NCI-H1092 treated with DMSO at 0.1 percent for 48 hours (cell line): ENCODE results near the gene TPPP.
A peak's percentile ranks its signal among the peaks of the same experiment; 100 is the strongest.
"Not testable (repeated sequence)": the region's sequence is repeated elsewhere in the genome, so short reads cannot be mapped to it uniquely, and the experiment has no call there.

ENCODE experiments used
- DNase-seq: peaks from one replicate; lab custom pipeline; 2025; lab: John Stamatoyannopoulos, UW

TPPP gene

GRCh38 chr5:693271-694041 is at the start of gene TPPP:
Gene TPPP, minus strand, starts transcription at chr5:693352. Its CDS starts 15,292 bp downstream, at chr5:678060.
- peak; percentile 74 for DNase-seq

GRCh38 chr5:742276-742675 is 49.1 kb upstream of the TPPP start:
- DNase-seq = not testable (repeated sequence)

GRCh38 chr5:734145-734544 is 41.0 kb upstream of the TPPP start:
- not testable (repeated sequence) for DNase-seq

GRCh38 chr5:732754-733454 is 39.8 kb upstream of the TPPP start:
- DNase-seq = not testable (repeated sequence)

- not testable (repeated sequence) for DNase-seq
These were observed 36.1 kb upstream of the TPPP start for GRCh38 chr5:729225-729624.

- DNase-seq = not testable (repeated sequence)
These were observed 33.9 kb upstream of the TPPP start for GRCh38 chr5:727087-727486.

GRCh38 chr5:723865-724264 is 30.7 kb upstream of the TPPP start:
- DNase-seq = not testable (repeated sequence)

- DNase-seq = not testable (repeated sequence)
These were observed 30.2 kb upstream of the TPPP start for GRCh38 chr5:723309-723708.

- not testable (repeated sequence) for DNase-seq
These were observed 26.2 kb upstream of the TPPP start for GRCh38 chr5:719379-719778.

GRCh38 chr5:717143-717542 is 24.0 kb upstream of the TPPP start:
- no peak for DNase-seq

- DNase-seq = not testable (repeated sequence)
These were observed 23.6 kb upstream of the TPPP start for GRCh38 chr5:716740-717139.

- not testable (repeated sequence) for DNase-seq
These were observed 22.5 kb upstream of the TPPP start for GRCh38 chr5:715636-716035.

GRCh38 chr5:714215-715118 is 21.3 kb upstream of the TPPP start:
- DNase-seq = not testable (repeated sequence)

- not testable (repeated sequence) for DNase-seq
These were observed 20.5 kb upstream of the TPPP start for GRCh38 chr5:713686-714085.

- not testable (repeated sequence) for DNase-seq
These were observed 15.8 kb upstream of the TPPP start for GRCh38 chr5:708848-709517.

GRCh38 chr5:708374-708773 is 15.2 kb upstream of the TPPP start:
- not testable (repeated sequence) for DNase-seq

- not testable (repeated sequence) for DNase-seq
These were observed 13.0 kb upstream of the TPPP start for GRCh38 chr5:706127-706526.

- DNase-seq = not testable (repeated sequence)
These were observed 3.9 kb upstream of the TPPP start for GRCh38 chr5:696753-697702.

- DNase-seq = not testable (repeated sequence)
These were observed 3.0 kb upstream of the TPPP start for GRCh38 chr5:696191-696590.

- not testable (repeated sequence) for DNase-seq
These were observed 2.3 kb upstream of the TPPP start for GRCh38 chr5:695475-695874.
